NCI-H748 (cell line): Measurements from ENCODE around the gene PIK3R1.
"Not testable (repeated sequence)": the region's sequence is repeated elsewhere in the genome, so short reads cannot be mapped to it uniquely, and the experiment has no call there.

Source experiments
- DNase-seq: peaks from one replicate; lab custom pipeline; 2025; ENCODE audit not compliant: unreplicated experiment; lab: John Stamatoyannopoulos, UW

PIK3R1 gene

DNA sequence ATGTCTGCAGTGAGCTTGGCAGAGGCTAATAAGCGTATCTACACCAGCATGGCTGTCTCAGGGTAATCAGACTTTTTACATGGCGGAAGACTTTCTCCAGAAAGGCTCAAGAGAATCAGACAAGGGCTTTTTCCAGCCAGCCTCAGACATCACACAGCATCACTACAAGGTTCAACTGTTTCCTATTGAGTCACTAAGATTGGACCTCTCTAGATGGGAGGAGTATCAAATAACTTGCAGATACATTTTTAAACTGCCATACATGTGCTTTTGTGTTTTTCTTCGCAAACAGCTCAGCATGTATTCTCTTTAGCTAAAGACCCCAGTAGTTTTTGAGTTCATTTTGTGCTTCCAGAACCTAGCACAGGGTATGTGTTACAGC is 22.9 kb upstream of the PIK3R1 start:
- DNase-seq, result no peak

DNA sequence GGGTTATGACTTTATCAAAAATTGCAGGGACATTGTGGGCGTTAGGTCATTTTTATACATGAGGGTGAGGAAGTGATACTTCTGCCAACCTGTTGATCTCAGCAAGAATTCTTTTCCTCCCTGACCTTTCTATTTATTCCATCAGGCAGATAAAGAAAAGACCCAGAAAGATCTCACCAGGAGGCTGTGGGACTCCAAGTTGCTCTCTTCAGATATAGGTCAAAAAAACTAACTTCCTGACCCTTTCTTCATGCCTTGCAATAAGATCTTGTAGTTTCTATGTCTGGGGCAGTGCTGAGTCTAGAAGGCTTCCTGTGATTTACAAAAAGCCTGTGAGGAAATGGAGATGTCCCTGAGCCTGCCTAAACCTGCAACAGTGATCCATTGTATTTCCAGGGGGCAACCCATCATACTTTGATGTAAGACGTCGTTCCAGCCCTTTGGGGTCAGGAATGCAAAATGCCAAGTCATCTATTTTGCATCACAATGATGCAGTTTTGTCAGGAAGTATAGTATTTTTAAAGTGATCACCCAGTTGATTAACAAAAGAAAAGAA is 22.0 kb upstream of the PIK3R1 start:
- DNase-seq, result no peak

DNA sequence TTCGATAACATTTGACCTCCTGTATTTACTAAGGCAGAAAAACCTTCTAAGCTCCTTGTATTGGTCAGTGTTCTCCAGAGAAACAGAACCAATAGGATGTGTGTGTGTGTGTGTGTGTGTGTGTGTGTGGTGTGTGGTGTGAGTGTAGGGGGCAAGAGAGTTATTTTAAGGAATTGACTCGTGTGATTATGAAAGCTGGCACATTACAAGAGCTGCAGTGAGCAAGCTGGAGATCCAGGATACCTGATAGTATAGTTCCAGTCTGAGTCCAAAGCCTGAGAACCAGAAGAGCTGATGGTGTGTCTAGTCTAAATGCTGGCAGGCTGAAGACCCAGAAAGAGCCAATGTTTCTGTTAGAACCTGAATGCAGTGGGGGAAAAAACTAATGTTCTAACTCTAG is 21.2 kb upstream of the PIK3R1 start:
- DNase-seq, result no peak

- DNase-seq, result no peak
Measured at GRCh38 chr5:68195137-68195536, 20.4 kb upstream of the PIK3R1 start.

DNA sequence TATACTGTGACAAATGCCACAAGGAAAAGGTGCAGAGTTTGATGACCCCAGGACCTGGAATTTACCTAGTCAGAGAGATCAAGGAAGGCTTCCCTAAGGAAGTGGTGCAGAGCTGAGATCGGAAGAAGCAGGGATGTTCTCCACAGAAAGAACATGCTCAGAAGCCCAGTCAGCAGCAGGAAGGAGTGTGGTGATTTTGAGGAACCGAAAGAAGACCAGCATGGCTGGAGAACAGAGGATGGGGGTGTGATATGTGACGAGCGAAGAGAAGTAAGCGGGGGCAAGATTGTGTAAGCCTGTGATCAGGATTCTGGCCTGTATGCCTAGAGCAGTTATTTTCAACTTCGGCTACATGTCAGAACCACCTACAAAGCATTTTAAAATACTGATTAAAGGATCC is 18.7 kb upstream of the PIK3R1 start:
- no peak for DNase-seq

DNA sequence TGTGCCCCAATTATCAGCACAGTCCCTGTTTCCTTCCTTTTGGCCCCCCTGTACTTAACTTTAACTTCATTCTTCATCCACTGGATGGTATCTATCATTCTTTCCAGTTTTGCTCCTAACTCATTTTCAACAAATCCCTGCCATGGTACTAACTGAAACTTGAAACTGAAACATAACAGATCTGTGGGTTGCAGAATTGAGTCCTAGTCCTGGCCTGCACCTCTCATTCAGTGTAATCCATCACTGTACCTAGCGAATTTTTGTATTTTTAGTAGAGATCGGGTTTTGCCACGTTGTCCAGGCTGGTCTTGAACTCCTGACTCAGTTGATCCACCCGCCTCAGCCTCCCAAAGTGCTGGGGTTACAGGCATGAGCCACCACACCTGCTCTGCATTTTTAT is 15.3 kb upstream of the PIK3R1 start:
- DNase-seq, result no peak

GRCh38 chr5:68210654-68211053 is 4.9 kb upstream of the PIK3R1 start:
- DNase-seq, result not testable (repeated sequence)

DNA sequence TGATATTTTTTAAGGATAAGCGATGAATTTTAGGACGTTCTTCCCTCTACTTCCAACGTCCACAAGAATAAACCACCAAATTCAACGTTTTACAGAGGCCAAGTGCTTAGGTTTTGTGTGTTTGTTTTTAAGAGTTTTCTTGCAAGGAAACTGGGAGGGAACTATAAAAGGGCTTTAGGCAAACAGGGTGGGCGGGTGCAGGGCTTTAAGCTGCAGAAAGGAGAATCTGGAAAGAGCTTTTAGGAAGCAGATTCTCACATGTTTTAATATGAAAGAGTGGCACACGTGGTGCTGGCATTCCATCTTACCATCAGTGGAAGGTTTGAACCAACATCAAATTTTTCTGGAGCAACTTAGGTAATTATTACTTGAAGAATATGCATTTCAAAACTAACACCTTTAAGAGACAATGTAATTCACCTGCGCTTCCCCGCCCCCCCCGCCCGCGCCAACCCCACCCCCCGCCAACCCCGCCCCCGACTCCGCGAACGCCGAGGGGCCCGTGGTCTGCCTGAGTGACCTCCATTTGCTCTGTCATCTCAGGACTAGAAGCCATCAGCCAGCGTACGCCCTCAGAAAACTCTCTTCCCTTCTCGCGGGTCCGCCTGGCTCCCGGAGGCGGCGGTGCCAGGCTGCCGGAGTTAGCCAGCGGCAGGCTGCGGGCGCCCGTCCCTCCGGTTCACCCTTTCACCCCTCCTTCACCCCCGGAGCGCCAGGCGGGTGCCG is 911 bp upstream of the PIK3R1 start:
- DNase-seq, result peak; percentile 49

GRCh38 chr5:68215898-68216244 is 315 bp downstream of the PIK3R1 start:
- DNase-seq, result peak; percentile 90

GRCh38 chr5:68216245-68217046 is 890 bp downstream of the PIK3R1 start:
- peak; percentile 80 for DNase-seq

DNA sequence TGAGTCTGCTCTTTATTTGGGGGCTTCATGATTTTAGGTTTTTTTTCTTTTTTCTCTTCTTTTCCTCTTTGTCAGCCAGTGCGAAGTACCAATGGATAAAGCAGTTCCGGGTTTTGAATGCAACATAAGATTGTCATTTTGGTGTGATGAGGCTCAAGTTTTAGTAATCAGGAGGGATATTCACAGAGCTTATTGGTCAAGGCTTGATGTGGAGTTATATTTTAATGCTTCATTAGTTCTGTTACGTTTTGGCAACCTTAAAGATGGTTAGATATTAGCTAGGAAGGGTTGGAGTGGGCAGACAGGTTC is 1.4 kb downstream of the PIK3R1 start:
- DNase-seq, result no peak

DNA sequence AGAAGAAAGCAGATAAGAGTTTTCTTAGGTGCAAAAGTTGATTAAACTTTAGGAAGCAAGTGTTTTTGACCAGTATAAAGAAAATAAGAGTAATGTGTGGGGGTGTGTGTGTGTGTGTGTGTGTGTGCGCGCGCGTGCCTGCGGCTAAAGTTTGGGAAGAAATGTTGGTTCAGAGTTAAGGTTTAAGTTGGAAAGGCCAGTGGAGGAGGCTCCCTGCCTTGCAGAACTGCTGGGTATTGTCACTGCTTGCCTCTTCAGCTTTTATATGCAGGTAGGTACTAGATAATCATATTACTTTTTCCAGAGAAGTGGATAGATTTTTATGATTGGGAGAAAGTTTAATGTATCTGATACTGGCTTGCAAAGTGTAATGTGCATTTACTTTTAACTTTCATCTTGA is 2.0 kb downstream of the PIK3R1 start:
- DNase-seq, result no peak

- no peak for DNase-seq
Measured at GRCh38 chr5:68219161-68219816, 3.7 kb downstream of the PIK3R1 start.

- DNase-seq, result no peak
Measured at GRCh38 chr5:68220260-68220659, 4.7 kb downstream of the PIK3R1 start.

GRCh38 chr5:68220914-68221313 is 5.4 kb downstream of the PIK3R1 start:
- no peak for DNase-seq

DNA sequence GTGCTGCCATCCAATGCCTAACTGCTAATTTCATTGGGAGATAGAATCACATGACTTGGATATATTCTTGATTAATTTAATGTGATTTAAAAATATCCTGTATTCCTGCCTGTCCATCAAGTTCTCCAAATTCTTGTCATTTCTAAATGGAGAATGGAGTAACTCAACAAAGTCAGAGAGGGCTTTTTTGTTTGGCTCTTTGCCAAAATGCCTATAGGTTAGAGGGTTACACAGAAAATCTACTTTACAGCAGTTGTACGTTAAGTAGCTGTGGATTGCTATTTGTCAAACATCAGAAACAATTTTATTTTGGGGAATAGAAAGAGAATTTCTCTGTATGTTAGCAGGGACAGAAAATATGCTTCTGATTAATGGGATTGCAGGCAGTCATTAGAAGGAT is 5.9 kb downstream of the PIK3R1 start:
- no peak for DNase-seq

DNA sequence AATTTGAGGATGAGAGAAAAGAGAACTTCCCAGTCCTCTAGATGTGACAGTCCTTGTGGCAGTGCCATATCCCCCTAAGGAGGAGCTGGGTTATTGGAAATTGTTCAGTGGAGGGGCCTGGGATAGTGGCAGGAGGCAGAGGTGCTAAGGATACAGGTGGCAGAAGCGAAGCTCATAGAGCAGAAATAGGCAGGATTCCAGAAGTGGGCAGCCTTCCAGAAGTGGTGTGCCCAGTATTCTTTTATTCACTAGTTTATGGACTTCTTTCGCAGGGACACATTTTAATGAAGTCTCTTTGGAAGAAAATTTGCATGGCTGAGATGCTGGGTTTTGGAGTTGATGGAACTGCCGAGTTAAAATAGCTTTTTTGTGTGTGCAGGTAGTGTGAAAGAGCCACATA is 6.8 kb downstream of the PIK3R1 start:
- DNase-seq, result no peak

DNA sequence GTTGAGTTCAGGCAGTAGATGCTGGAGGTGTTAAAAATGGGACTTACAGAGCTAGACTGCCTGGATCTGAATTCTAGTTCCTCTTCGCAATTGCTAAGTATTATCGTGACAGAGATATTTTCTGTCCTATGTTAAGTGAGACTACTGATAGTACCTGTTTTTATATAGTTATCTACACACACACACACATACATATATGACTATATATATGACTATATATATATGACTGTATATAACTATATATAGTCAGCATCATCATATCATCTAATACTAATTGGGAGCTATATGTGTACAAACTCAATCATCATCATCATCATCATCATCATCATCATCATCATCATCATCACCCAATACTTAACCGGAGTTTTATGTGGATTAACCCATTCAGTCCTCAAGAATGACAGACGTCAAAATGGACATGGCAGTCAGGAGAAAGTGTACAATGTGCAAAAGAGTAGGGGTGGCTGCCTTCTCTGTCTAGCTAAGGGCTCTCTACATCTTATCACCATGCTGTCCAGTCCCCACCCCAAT is 7.3 kb downstream of the PIK3R1 start:
- no peak for DNase-seq

GRCh38 chr5:68223904-68224303 is 8.3 kb downstream of the PIK3R1 start:
- DNase-seq, result no peak

GRCh38 chr5:68224509-68225187 is 9.1 kb downstream of the PIK3R1 start:
- DNase-seq, result no peak

- no peak for DNase-seq
Measured at GRCh38 chr5:68225188-68225910, 9.8 kb downstream of the PIK3R1 start.
